B cell (primary cell): ENCODE measurements around the gene CC2D1B. TPM values are rescaled to one million over a fixed set of nuclear protein-coding genes. Genes with fewer than 3 reads are reported as not detected.

Source experiments
- ATAC-seq: fragments of 200-7000 bp; cut with Tn5 transposase; one replicate; pipeline ENCODE4 v1.10.0; 2021; ENCODE audit warnings: low read depth, mild to moderate bottlenecking, moderate number of reproducible peaks, moderate library complexity
- CTCF ChIA-PET: fragments of 350-600 bp; sonication (Branson Sonifier 250); formaldehyde crosslinking; loops from one replicate; lab custom pipeline; 2021; ENCODE audit warnings: antibody characterized with exemption, inconsistent platforms; lab: Charles Lee
- POLR2A ChIA-PET: fragments of 350-600 bp; sonication (Branson Sonifier 250); formaldehyde crosslinking; loops from one replicate; lab custom pipeline; 2021; ENCODE audit warnings: antibody characterized with exemption; lab: Charles Lee
- DNase-seq: peaks from one replicate; pipeline ENCODE4 v3.0.0; 2013
- H2AFZ ChIP-seq: 2 replicates; pipeline ENCODE4 v1.6.1; 2012; ENCODE audit warnings: mild to moderate bottlenecking, low read depth, low read length; ENCODE audit not compliant: insufficient read depth, poor library complexity, severe bottlenecking
- H3K27ac ChIP-seq, 2 donors: 1 replicate in 1 of 2; 2 replicates in 1 of 2; pipeline ENCODE4 v1.5.1; 2012 to 2013; ENCODE audit warnings: low read length in 2 of 2, mild to moderate bottlenecking in 2 of 2, moderate library complexity in 1 of 2
- H3K27me3 ChIP-seq, 4 experiments: fragments of 200-600 bp in 1 of 4; sonication (generic) in 1 of 4; replicated peaks in 1 of 4; 1 replicate in 2 of 4; 2 replicates in 2 of 4; pipeline versions ENCODE4 v1.6.1 to v1.7.0; 2013 to 2016; ENCODE audit warnings: low read length in 3 of 4, mild to moderate bottlenecking in 2 of 4, mixed read lengths in 1 of 4, moderate library complexity in 1 of 4; ENCODE audit not compliant: insufficient read depth in 4 of 4, control insufficient read depth in 3 of 4; ENCODE audit errors: control extremely low read depth in 1 of 4
- H3K36me3 ChIP-seq, 2 experiments: replicated peaks in 1 of 2; 1 replicate in 1 of 2; 2 replicates in 1 of 2; pipeline versions ENCODE4 v1.6.1 to v1.7.1; 2013; ENCODE audit warnings: low read length in 1 of 2; ENCODE audit not compliant: insufficient read depth in 2 of 2, control insufficient read depth in 1 of 2; ENCODE audit errors: control extremely low read depth in 1 of 2, extremely low read depth in 1 of 2
- H3K4me1 ChIP-seq, 2 donors: fragments of 200-600 bp in 1 of 2; sonication (generic) in 1 of 2; 1 replicate in 1 of 2; 2 replicates in 1 of 2; pipeline versions ENCODE4 v1.5.1 to v1.6.1; 2013 to 2017; ENCODE audit warnings: low read length in 2 of 2; ENCODE audit not compliant: control insufficient read depth in 2 of 2, insufficient read depth in 2 of 2
- H3K4me2 ChIP-seq: replicated peaks from 2 replicates; pipeline ENCODE3; 2012; ENCODE audit warnings: mild to moderate bottlenecking, low read depth, low read length; ENCODE audit not compliant: poor library complexity, severe bottlenecking
- H3K4me3 ChIP-seq, 5 experiments: fragments of 200-600 bp in 1 of 5; sonication (generic) in 1 of 5; 1 replicate in 3 of 5; 2 replicates in 2 of 5; pipeline versions ENCODE4 v1.5.1 to v1.7.0; 2011 to 2016; ENCODE audit warnings: low read length in 4 of 5, mild to moderate bottlenecking in 4 of 5, low read depth in 2 of 5, control low read depth in 1 of 5, moderate library complexity in 1 of 5; ENCODE audit not compliant: insufficient read depth in 1 of 5; ENCODE audit errors: control extremely low read depth in 1 of 5, extremely low read depth in 1 of 5
- H3K79me2 ChIP-seq: fragments of 200-600 bp; sonication (generic); one replicate; pipeline ENCODE4 v1.6.0; 2016; ENCODE audit warnings: low read length; ENCODE audit not compliant: control insufficient read depth, insufficient read depth
- H3K9ac ChIP-seq: fragments of 200-600 bp; sonication (generic); 2 replicates; pipeline ENCODE4 v1.6.1; 2017; ENCODE audit warnings: mild to moderate bottlenecking, low read length, moderate library complexity
- H3K9me3 ChIP-seq, 3 donors: one replicate each; pipeline versions ENCODE4 v1.6.1 to v1.7.1; 2013; ENCODE audit warnings: low read length in 2 of 3; ENCODE audit not compliant: control insufficient read depth in 2 of 3, insufficient read depth in 1 of 3; ENCODE audit errors: control extremely low read depth in 1 of 3
- H4K20me1 ChIP-seq: 2 replicates; pipeline ENCODE4 v1.6.0; 2012; ENCODE audit warnings: mild to moderate bottlenecking, low read length; ENCODE audit not compliant: insufficient read depth, control insufficient read depth, poor library complexity, severe bottlenecking
- H3K27ac Mint-ChIP-seq: one replicate; pipeline ENCODE4 v1.8.0; 2021; ENCODE audit warnings: mixed read lengths
- H3K27me3 Mint-ChIP-seq: one replicate; pipeline ENCODE4 v1.8.0; 2021; ENCODE audit warnings: mixed read lengths
- H3K4me1 Mint-ChIP-seq: one replicate; pipeline ENCODE4 v1.8.0; 2021; ENCODE audit warnings: mixed read lengths
- H3K4me3 Mint-ChIP-seq: one replicate; pipeline ENCODE4 v1.8.0; 2021; ENCODE audit warnings: mixed read lengths
- H3K9me3 Mint-ChIP-seq: one replicate; pipeline ENCODE4 v1.8.0; 2022; ENCODE audit warnings: mixed read lengths; ENCODE audit not compliant: insufficient read depth
- CTCF ChIP-seq: fragments of 200-600 bp; IDR thresholded peaks from one replicate; pipeline ENCODE4 v1.8.0; 2022; ENCODE audit warnings: antibody characterized with exemption, mild to moderate bottlenecking
- EZH2 ChIP-seq: IDR thresholded peaks from 2 replicates; pipeline ENCODE4 v1.6.1; 2012; ENCODE audit warnings: borderline replicate concordance, low read depth, mild to moderate bottlenecking, moderate library complexity, low read length; ENCODE audit not compliant: insufficient read depth, poor library complexity, severe bottlenecking
- WGBS: methylation state at CpG from one replicate; pipeline ENCODE4 v1.1.5; 2013; ENCODE audit warnings: missing lambda C conversion rate; ENCODE audit not compliant: insufficient coverage; 5-methylcytosine and 5-hydroxymethylcytosine counted together
- intact Hi-C: fragments of 100-400 bp; cut with micrococcal nuclease; formaldehyde crosslinking; loops from one replicate; pipeline ENCODE4 v1.10.0; 2022
- polyA plus RNA-seq: library from polyadenylated mRNA; depleted of rRNA; stranded (reverse); fragments of >200 nt; gene quantifications from 2 replicates; pipeline ENCODE4 v1.2.3, GENCODE V29; 2012
- total RNA-seq, 2 donors: library from RNA; stranded (reverse); fragments of 120-200 nt in 1 of 2; gene quantifications; 1 replicate in 1 of 2; 2 replicates in 1 of 2; pipeline versions ENCODE4 v1.2.3 to v1.2.4, GENCODE V29; 2013 to 2022

CC2D1B gene
- total and polyA plus RNA-seq, 2 donors (not counting 1 experiment from before 2014, with no cell fraction given), result 28.9 to 79.7 TPM

- Histone ChIP-seq H3K4me3 (peak overlapping the region; percentile 19 to 88 (median 79)), H4K20me1 (peaks cover 12% of the 10 kb centered on the region), H3K9me3 (no peaks in the 10 kb centered on the region), H3K36me3 (peaks cover 0 to 19% of the 10 kb centered on the region in 2 experiments), H3K9ac (peak overlapping the region; percentile 91), H3K27me3 (no peaks in the 10 kb centered on the region), H3K79me2 (peaks cover 26% of the 10 kb centered on the region), H3K4me2 (peak overlapping the region; percentile 86), H3K4me1 (peaks cover 18 to 20% of the 10 kb centered on the region in 2 donors), H2AFZ (peak overlapping the region; percentile 92), H3K27ac (peak overlapping the region; percentile 47 to 90)
- intact Hi-C loops, result loop anchor here (1.0 to 10.0 kb wide), 13 partner anchors 38 to 1578 kb away; partner anchors contain the start of genes BTF3L4, CPT2, IFT25 and LRP8
- peak overlapping the region; percentile 93 for H3K27ac Mint-ChIP-seq
- no peaks in the 10 kb centered on the region for H3K9me3 Mint-ChIP-seq
- peak overlapping the region; percentile 96 for H3K4me3 Mint-ChIP-seq
- peaks cover 34% of the 10 kb centered on the region for H3K4me1 Mint-ChIP-seq
- TF ChIP-seq EZH2 (no peak), CTCF (no peak)
- POLR2A ChIA-PET, result interaction anchor here (1.0 to 1.5 kb wide), 2 partner anchors 38 to 310 kb away, joined by 3 to 10 read pairs; partner anchors contain the start of genes BTF3L4, ORC1 and PRPF38A
- CTCF ChIA-PET, result interaction anchor here (1.0 to 2.6 kb wide), 4 partner anchors 38 to 470 kb away, joined by 3 to 18 read pairs (median 4); partner anchors contain the start of genes ORC1 and PRPF38A
- 23% methylated on average over 5 of the region's 8 CpGs for WGBS
- DNase-seq (no peak), ATAC-seq (no peak)
- H3K27me3 Mint-ChIP-seq, result peaks cover 4% of the 10 kb centered on the region
Measured at GRCh38 chr1:52366517-52366827, 467 bp upstream of the CC2D1B start.

DNA sequence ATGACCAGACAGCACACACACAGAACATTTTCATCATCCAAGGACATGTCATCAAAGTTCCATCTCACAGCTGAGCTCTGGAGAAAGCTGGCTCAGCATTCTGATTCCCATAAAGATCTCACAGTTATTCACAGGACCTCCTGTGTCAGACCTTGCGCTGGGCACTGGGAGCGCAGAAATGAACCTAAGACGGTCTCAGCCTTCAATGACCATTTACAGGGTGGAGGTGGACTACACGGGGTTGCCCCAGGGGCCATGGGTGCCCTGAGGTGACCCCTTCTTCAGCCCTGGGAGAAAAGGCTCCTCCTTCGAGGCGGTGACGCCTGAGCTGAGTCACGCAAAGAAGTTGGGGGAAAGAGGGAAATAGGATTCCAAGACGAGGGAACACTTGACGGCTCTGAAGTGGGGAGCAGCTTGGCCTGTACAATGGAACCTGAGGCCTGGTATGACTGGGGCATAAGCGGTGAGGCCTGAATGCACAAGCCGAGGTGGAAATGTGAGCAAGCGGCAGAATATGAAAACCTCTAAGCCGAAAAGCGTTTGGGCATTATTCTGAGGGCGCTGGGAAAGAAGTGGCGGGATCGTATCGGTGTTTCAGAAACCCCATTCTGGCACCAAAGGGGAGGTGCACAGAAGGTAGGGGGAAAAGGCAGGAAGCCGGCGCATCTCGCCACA is 797 bp downstream of the CC2D1B start:
- H3K4me3 ChIP-seq, result peak overlapping the region; percentile 73 to 88 (median 79)
- peak overlapping the region; percentile 86 for H3K4me2 ChIP-seq
- Mint-ChIP-seq H3K4me1 (peaks cover 34% of the 10 kb centered on the region), H3K27ac (peak overlapping the region; percentile 93), H3K9me3 (no peaks in the 10 kb centered on the region), H3K4me3 (peak overlapping the region; percentile 96), H3K27me3 (peaks cover 4% of the 10 kb centered on the region)
- H3K4me1 ChIP-seq, result peaks cover 18 to 20% of the 10 kb centered on the region in 2 donors
- DNase-seq (no peak), ATAC-seq (no peak)
- peak overlapping the region; percentile 91 for H3K9ac ChIP-seq
- H2AFZ ChIP-seq, result peak overlapping the region; percentile 92
- WGBS, result 16% methylated on average over 22 of the region's 22 CpGs
- intact Hi-C loops, result loop anchor here (5.0 to 10.0 kb wide), 7 partner anchors 337 to 1580 kb away; partner anchors contain the start of genes IFT25, LRP8, LRRC42 and ZYG11A
- ChIA-PET POLR2A (interaction anchor here (1.5 kb wide), 1 partner anchor 39 kb away, joined by 10 read pairs; the partner anchor contains the start of genes ORC1 and PRPF38A), CTCF (interaction anchor here (2.0 to 2.6 kb wide), 2 partner anchors 40 to 321 kb away, joined by 6 to 18 read pairs; partner anchors contain the start of genes ORC1 and PRPF38A)
- H3K27me3 ChIP-seq, result no peaks in the 10 kb centered on the region
- peaks cover 24% of the 10 kb centered on the region for H4K20me1 ChIP-seq
- H3K9me3 ChIP-seq, result no peaks in the 10 kb centered on the region
- peaks cover 26% of the 10 kb centered on the region for H3K79me2 ChIP-seq
- TF ChIP-seq CTCF, result no peak
- TF ChIP-seq EZH2, result no peak
- H3K36me3 ChIP-seq, result peaks cover 2 to 31% of the 10 kb centered on the region in 2 experiments
- H3K27ac ChIP-seq, result peak overlapping the region; percentile 71 to 90
